ENCODE measurements around the gene PTPRN2. TPM values are rescaled to one million over a fixed set of nuclear protein-coding genes. Genes with fewer than 3 reads are reported as not detected.

The PTPRN2 gene
- total RNA-seq, 4 donors from 2014 or later, result 14.9 to 34.3 (median 21.3) TPM

GRCh38 chr7:157597562-157597961, 990.1 kb downstream of the PTPRN2 start:
- Histone ChIP-seq H3K27ac (no peak overlapping the region), H3K27me3 (no peaks in the 10 kb centered on the region), H3K9me3 (no peaks in the 10 kb centered on the region), H3K4me3 (no peak overlapping the region), H3K4me1 (no peaks in the 10 kb centered on the region), H3K36me3 (no peaks in the 10 kb centered on the region)
- no peak for DNase-seq
- no peak for TF ChIP-seq CTCF (IDR thresholded peaks at IDR 0.05)
- TF ChIP-seq POLR2A (IDR thresholded peaks at IDR 0.05), result no peak

- DNase-seq, result no peak
- TF ChIP-seq CTCF (IDR thresholded peaks at IDR 0.05), result no peak
- H3K27ac ChIP-seq, result no peak overlapping the region
These were observed 990.7 kb downstream of the PTPRN2 start for GRCh38 chr7:157596881-157597280.

GRCh38 chr7:157596471-157596870, 991.2 kb downstream of the PTPRN2 start:
- TF ChIP-seq POLR2A (IDR thresholded peaks at IDR 0.05), result no peak
- TF ChIP-seq CTCF (IDR thresholded peaks at IDR 0.05), result no peak
- peak in 1 of 3 donors; percentile 12 for DNase-seq

More at GRCh38 chr7:157596881-157597280, 990.7 kb downstream of the PTPRN2 start:
- Histone ChIP-seq H3K4me1 (no peaks in the 10 kb centered on the region), H3K9me3 (no peaks in the 10 kb centered on the region), H3K27me3 (no peaks in the 10 kb centered on the region), H3K4me3 (no peak overlapping the region), H3K36me3 (no peaks in the 10 kb centered on the region)

DNA sequence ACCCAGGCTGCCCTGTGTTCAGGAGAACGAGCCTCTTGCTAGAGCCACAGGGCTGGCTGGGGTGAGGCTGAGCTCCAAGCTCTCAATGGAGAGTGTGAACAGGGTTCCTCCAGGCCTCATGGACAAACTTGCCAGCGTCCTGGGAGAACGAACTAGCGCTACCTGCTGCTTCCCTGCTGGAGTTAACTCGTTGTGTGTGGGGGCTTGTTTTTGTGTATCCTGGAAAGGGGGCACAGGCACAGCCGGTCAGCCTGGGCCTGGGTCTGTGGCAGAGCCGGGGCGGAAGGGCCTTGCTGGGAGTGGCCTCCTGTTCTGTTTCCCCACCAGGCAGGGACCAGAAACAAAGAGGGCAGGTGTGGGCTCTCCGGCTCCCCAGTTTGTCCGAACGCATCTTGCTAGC, 991.6 kb downstream of the PTPRN2 start:
- H3K9me3 ChIP-seq, result no peaks in the 10 kb centered on the region
- TF ChIP-seq CTCF (IDR thresholded peaks at IDR 0.05), result no peak
- TF ChIP-seq POLR2A (IDR thresholded peaks at IDR 0.05), result no peak
- H3K27ac ChIP-seq, result no peak overlapping the region
- H3K4me3 ChIP-seq, result no peak overlapping the region
- no peaks in the 10 kb centered on the region for H3K4me1 ChIP-seq
- H3K36me3 ChIP-seq, result no peaks in the 10 kb centered on the region
- peak in 1 of 3 donors; percentile 36 for DNase-seq
- H3K27me3 ChIP-seq, result no peaks in the 10 kb centered on the region

More at GRCh38 chr7:157596471-157596870, 991.2 kb downstream of the PTPRN2 start:
- Histone ChIP-seq H3K36me3 (no peaks in the 10 kb centered on the region), H3K27me3 (no peaks in the 10 kb centered on the region), H3K4me1 (no peaks in the 10 kb centered on the region), H3K27ac (no peak overlapping the region), H3K4me3 (no peak overlapping the region), H3K9me3 (no peaks in the 10 kb centered on the region)

DNA sequence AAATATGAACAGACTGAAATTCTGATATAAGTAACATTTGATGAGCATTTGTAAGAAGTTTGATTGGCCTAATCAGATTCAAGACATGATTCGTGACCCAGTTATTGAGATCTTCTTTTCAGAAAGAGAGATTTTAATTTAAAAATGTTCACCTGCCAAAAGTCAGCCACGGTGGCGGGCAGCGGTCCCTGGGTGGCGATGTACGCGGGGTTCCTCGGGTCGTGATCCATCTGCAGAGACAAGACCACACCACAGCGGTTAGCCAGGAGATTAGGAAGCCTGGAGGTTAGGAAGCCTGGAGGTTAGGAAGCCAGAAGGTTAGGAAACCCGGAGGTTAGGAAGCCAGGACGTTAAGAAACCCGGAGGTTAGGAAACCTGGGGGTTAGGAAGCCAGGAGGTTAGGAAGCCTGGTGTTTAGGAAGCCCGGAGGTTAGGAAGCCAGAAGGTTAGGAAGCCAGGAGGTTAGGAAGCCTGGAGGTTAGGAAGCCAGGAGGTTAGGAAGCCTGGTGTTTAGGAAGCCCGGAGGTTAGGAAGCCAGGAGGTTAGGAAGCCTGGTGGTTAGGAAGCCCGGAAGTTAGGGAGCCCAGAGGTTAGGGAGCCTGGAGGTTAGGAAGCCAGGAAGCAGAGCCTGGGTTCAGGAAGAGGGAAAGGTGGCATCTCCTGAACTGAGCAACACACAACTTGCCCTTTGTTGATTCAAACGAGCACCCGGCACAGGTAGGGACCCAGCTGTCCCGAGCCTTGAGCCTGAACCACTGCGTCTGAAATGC, 992.4 kb downstream of the PTPRN2 start:
- Histone ChIP-seq H3K9me3 (no peaks in the 10 kb centered on the region), H3K36me3 (no peaks in the 10 kb centered on the region), H3K27me3 (no peaks in the 10 kb centered on the region), H3K4me3 (no peak overlapping the region), H3K27ac (no peak overlapping the region), H3K4me1 (no peaks in the 10 kb centered on the region)
- TF ChIP-seq POLR2A (IDR thresholded peaks at IDR 0.05) (no peak), CTCF (IDR thresholded peaks at IDR 0.05) (no peak)
- DNase-seq, result peak in 1 of 3 donors; percentile 16
